Measurements from ENCODE around the gene MAMSTR.

DNA sequence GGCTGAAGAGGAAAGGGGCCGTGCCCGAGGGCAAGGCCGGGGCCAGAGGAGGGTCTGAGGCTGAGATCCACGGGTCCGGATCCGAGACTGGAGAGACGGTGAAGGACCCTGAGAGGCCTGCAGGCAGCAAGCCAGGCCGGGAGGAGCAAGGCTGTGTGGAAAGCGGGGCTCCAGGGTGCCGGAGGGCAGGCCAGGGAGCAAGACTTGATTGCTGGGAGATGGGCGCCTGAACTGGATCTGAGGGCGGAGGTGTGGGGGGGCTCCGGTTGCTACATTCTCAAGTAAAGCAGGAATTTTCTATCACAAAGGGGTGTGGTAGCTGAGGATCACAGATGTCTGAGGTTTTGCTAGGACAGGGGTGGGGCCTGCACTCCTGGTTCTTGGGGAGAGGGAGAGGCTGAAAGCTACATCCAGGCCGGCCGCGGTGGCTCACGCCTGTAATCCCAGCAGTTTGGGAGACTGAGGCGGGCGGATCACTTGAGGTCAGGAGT lies 3.8 kb downstream of the MAMSTR start:
- no peak for TF ChIP-seq SIN3A (IDR thresholded peaks at IDR 0.05; ENCODE audit: borderline replicate concordance, insufficient read depth, low read length)
- TF ChIP-seq, protein P1, sequence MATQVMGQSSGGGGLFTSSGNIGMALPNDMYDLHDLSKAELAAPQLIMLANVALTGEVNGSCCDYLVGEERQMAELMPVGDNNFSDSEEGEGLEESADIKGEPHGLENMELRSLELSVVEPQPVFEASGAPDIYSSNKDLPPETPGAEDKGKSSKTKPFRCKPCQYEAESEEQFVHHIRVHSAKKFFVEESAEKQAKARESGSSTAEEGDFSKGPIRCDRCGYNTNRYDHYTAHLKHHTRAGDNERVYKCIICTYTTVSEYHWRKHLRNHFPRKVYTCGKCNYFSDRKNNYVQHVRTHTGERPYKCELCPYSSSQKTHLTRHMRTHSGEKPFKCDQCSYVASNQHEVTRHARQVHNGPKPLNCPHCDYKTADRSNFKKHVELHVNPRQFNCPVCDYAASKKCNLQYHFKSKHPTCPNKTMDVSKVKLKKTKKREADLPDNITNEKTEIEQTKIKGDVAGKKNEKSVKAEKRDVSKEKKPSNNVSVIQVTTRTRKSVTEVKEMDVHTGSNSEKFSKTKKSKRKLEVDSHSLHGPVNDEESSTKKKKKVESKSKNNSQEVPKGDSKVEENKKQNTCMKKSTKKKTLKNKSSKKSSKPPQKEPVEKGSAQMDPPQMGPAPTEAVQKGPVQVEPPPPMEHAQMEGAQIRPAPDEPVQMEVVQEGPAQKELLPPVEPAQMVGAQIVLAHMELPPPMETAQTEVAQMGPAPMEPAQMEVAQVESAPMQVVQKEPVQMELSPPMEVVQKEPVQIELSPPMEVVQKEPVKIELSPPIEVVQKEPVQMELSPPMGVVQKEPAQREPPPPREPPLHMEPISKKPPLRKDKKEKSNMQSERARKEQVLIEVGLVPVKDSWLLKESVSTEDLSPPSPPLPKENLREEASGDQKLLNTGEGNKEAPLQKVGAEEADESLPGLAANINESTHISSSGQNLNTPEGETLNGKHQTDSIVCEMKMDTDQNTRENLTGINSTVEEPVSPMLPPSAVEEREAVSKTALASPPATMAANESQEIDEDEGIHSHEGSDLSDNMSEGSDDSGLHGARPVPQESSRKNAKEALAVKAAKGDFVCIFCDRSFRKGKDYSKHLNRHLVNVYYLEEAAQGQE (IDR thresholded peaks at IDR 0.05; ENCODE audit: insufficient read depth in 1 of 2, low read depth in 2 of 2, low read length in 2 of 2): no peak

Data from PFSK-1 (cell line).